Stimulated activated CD8-positive, alpha-beta memory T cell treated with anti-CD3 and anti-CD28 coated beads, Interleukin-4, amount 100 ng/mL, for 24 hours (primary cell): ENCODE data around the gene GLCCI1.
"Not testable (repeated sequence)": the region's sequence is repeated elsewhere in the genome, so short reads cannot be mapped to it uniquely, and the experiment has no call there.

ENCODE experiments used
- DNase-seq: peaks from one replicate; pipeline ENCODE4 v3.0.0-alpha.2; 2020; ENCODE audit warnings: low read depth

The GLCCI1 gene

DNA sequence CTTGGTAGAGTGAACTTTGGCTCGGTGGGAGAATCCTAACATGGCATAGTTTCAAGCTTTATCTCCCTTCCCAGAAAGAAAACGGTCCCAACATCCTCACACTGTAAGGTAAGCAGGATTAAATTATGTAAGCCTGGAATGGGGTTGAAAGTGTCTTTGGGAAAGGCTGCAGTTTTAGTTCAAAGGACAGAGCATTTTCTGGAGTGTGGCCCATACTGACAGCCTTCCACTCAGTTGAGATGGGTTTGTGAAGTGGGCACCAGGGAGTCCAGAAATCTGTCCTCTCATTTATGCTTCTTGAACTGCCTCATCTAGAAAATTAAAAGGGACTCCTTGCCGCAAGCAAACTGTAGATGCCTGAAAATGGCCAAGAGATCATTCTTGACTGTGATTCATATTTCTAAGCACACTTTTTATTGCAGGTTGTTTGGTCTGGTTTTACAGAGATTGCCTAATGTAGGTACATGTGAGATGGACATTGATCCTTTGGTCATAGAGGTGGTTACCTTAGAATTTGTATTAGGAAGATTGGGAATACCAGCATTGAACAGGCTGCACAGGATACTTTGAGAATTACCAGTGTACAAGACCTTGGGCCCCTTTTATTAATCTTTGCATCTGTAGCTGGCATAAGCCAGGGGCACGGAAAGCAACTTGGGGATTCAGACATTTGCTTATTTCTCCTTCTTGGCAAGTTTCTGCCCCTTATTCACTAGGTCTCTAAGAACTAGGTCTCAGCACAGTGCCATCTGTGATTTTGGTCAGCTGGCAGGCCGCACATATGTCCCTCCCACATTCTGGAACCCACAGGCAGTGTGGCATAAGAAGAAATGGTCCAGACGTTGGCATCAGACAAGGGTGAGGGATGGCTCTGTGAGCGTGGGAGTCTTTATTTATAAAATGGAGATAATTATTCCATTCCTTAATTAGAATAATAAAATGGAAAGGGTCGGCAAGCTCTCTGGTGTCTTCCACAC, 125.9 kb downstream of the GLCCI1 start:
- no peak for DNase-seq

DNA sequence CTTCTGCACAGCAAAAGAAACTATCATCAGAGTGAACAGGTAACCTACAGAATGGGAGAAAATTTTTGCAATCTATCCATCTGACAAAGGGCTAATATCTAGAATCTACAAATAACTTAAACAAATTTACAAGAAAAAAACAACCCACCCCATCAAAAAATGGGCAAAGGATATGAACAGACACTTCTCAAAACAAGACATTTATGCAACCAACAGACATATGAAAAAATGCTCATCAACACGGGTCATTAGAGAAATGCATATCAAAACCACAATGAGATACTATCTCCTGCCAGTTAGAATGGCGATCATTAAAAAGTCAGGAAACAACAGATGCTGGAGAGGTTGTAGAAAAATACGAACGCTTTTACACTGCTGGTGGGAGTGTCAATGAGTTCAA, 132.7 kb downstream of the GLCCI1 start:
- DNase-seq = not testable (repeated sequence)

DNA sequence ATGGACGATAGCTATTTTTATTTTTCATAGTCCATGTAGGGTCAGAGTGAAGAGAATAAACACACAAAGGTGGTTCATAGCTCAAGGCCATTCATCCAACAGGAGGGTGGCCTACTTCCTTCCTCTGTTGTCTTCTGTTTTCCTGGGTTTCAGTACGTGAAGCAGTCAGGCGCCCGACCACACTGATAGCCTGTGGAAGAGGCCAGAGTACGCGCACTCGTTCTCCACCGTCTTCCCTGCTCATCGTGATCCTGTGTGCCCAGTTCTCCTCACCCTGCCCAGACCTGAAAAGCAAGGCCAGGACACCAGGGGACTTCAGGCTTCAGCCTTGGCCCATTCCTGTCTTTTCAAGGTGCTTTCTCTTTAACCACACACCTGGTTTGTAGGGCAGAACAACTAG, 134.7 kb downstream of the GLCCI1 start:
- DNase-seq = no peak

DNA sequence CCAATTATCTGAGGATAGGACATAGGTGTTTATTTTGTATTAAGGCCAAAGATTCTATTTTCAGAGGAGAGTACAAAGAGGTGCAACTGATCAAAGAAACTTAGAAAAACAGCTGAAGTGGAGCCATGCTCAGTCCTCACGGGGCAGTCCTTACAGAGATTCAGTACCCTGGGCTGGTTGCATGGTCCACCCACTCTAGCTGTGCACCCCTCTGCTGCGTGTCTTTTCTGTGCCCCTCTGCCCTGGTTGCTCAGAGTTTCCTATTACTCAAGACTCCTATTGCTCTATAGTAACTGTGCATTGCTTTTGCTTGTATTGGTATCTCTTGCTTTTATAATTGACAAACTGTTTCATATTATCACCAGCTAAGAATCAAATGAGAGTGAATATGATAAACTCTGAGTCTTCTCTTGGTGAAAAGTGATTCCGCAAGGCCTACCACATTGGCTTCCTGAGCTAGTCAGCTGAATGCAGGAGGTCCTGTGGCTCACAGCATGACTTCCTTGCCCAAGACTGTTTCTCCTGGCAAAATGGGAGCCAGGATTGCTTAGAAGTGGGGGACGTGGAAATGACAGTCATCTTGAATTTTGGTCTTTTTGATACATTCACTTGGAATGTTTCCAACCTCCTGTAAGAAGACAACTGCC, 137.0 kb downstream of the GLCCI1 start:
- DNase-seq = no peak

DNA sequence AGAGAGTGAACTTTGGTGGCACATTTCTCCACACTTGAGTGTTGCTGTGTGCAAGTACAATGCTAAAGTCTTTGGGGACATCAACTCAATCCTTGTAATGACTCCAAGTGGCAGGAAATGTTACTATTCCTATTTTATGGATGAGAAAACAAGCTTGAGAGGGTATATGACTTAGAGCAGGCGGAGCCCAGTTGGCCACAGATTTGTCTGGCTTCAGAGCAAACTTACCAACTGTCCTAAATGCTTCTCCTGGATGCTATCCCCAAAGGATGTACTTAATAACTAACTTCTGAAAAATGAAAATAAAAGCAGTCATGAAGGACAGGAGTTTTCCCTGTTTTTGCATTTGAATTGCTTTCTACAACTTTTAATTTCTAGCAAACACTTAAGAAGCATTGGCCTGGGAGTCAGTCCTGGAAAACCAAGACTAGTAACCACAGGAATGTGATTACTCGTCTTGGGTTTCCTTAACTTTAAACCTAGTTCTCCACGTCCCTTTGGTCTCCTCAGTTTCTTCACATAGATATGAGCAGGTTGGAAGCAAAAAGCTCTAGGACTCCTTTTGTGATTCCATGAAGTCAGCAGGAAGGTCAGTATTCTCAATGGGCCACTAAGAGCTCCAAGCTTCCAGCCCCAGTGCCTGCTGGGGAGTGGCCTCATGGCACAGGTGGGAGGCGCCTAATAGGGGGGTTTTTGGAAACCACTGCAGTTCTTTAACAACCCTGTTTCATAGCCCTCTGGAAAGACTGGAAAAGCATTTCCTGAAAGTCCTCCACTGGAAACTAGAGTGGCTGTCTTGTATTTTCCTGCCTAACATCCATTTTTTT, 140.8 kb downstream of the GLCCI1 start:
- DNase-seq = no peak

DNA sequence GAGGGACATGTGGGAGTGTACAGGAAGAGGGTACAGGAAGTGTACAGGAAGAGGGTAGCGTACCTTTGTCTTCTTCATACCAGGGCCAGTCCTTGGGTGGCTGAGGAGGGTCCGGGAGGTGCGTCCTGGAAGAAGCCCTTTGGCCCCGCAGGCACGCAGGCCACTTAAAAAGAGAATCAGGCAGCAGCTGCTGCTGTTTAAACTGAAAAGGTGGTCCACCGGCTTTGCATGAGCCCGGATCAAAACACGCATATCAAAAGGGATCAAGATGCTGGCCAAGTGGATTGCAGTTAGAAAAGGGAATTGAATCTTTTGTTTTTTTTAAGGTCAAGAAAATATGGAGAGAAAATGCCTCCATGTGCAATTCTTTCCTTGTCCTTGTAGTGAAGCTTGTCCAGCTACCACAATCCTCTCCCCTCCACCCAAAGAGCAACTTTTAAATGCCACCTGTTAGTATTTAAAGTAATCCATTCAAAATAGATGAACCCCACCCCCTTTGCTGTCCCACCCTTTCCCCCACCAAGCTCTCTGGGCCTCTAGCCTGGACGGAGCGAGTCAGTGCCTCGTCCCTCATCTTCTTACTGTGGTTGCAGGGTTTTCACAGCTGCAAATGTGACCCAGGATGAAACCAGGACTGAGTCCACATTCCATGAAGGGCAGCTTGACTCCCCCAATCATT, 142.8 kb downstream of the GLCCI1 start:
- no peak for DNase-seq

DNA sequence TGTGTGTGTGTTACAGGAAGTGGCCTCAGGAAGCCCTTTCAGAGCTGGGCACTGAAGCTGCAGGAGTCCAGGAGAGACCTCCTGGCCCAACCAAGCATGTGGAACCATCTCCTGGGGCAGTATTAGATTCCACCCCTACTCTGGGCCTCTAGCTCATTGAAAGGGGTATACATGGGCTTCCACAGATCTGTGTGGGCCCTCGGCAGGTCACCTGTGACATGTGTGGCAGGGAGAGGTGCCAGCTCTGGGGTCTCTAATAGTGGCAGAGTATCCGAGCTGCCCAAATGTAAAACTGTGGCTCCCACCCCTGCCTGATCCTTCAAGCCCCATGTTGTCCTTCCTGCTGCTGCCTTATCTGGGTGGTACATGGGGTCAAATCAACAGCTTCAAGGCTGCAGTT, 144.1 kb downstream of the GLCCI1 start:
- DNase-seq = no peak

DNA sequence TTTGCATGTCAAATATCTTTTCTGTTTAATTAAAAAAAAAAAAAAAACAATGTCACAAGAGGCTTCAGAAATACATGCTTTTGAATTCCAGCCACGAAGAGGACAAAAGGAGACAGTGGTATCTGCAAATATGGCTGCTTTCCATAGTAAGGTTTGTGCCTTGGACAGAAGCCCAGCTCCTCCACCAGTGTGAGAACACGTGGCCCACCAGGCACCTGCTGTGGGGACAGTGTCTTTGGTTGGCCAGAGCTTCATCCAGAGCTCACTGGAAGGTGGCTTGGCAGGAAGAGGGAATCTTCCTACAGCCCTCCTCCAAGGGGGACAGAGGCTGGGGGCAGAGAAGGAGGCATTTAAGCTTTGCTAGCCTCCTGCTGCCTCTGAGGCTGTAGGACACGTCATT, 144.6 kb downstream of the GLCCI1 start:
- no peak for DNase-seq

DNA sequence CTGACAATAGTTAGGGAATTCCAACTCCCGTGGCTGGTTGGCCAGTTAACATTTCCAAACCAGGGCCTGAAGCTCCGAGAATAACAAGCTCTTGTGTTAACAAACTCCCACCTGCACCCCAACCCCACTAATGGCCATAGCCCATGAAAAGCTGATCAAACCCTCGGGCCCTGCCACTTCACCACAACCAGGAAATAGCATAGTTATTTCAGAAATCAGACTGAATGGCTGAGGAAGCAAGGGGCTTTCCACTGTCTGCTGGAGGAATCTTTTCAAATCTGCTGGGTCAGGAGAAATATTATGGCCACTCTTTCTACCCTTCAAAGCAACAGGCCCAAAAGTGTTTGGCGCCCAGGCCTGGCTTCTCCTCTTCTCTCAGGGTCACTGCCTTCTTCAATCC, 145.6 kb downstream of the GLCCI1 start:
- DNase-seq = no peak

DNA sequence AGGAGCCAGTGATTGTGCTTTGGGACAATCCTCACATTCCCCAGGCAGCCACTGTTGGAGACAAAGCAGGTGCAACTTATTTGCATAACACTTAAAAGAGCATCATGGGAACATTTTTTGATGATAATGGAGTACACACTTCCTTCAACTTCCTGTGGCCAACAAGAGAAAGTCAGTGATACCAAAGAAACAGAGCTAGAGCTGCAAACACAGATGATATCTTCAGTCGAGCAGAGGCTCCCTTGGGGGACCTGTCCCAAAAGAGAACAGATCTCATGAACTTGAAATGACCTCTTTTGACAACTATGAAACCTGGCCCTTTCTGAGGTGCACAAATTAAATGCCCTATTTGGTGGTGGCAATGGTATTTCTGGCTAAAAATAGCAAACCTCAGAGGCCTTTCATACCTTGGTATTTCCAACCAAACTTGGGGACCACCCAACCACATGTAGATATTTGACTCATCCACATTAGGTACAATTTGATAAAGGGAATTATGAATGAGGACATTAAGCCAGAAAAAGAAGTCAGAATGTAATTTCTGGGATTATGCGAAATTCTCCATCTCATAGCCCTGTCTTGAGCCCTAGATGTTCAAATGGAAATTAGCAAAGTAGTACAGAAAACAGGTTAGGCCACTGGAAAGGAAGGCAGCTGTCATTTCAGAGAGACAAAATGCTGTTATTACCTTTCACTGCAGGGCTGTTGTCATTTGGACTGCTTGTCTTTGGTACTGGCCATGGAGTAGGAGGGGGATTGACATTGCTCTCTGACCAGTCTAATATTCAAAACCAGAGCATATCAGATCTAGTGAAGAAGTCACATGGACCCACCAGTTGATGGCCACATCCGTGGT, 147.2 kb downstream of the GLCCI1 start:
- DNase-seq = no peak

DNA sequence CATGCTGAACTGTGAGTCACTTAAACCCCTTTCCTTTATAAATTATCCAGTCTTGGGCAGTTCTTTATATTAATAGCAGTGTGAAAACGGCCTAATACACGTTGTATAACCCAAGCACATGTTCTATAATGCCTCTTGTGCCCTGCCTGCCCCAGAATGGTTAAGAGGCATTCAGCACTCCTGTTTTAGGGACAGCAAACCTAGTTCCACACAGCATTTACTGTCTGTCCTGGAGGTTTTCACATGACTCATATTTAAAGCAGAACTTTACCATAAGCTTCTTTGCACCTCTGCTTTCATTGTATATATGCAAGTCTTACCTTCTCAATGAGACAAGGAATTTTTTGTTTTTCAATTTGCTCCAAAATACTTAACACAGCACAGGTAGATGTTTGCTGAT, 148.6 kb downstream of the GLCCI1 start:
- DNase-seq = no peak

DNA sequence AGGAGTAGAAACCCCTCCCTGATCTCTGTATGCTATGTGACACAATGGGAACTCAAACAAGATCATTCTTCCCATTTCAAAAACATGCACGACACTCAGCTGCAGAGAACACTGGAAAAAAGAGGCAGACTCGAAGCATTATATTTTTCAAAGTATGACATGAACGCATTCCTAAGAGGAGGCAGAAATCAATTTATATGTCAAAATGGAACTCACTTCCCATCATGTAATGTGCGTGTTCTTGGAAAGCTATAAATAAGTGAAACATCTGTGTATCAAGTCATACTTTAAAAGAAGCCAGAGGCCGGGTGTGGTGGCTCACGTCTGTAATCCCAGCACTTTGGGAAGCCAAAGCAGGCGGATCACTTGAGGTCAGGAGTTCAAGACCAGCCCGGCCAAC, 150.7 kb downstream of the GLCCI1 start:
- no peak for DNase-seq

DNA sequence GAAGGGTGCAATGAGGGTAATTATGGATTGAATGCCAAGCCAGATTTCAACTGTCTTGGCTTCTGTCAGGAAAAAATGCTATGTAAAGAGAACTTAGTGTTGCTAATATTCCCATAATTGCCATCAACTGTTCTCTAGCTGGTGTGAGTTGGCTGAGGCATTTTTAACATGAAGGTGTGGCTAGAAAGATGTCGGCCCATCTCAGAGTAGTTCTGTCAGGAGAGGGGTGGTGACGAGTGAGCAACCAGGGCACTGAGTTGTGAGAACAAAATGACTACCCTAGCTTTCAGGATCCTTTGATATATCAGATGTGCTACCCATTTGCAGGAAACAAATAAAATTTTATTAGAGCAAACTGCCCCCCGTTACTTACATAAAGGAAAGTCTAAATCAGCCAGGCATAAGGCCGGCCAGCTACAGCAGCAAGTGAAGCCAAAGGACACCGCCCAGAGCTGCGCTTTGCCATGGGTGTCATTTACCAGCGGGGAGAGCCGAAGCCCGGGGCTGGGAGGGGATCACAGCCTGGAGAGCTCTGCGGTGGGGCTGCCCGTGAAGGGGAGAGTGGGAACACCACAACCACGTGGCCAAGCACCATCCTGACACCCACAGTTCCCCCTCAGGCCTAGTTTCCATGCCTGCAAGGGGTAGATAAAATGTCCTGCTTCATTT, 151.9 kb downstream of the GLCCI1 start:
- DNase-seq = no peak

DNA sequence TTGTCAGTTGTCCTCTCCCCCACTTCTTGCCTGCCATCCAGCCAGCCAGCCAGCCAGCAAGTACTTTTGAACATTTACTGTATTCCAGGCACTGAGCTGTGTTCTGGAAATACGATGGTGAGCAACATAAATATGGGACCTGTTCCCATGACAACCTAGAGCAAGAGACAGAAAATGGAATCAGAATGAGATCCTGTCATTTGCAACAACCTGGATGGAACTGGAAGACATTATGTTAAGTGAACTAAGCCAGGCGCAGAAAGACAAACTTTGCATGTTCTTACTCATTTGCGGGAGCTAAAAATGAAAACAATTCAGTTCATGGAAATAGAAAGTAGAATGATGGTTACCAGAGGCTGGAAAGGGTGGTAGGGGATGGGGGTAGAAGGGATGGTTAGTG, 152.6 kb downstream of the GLCCI1 start:
- no peak for DNase-seq

DNA sequence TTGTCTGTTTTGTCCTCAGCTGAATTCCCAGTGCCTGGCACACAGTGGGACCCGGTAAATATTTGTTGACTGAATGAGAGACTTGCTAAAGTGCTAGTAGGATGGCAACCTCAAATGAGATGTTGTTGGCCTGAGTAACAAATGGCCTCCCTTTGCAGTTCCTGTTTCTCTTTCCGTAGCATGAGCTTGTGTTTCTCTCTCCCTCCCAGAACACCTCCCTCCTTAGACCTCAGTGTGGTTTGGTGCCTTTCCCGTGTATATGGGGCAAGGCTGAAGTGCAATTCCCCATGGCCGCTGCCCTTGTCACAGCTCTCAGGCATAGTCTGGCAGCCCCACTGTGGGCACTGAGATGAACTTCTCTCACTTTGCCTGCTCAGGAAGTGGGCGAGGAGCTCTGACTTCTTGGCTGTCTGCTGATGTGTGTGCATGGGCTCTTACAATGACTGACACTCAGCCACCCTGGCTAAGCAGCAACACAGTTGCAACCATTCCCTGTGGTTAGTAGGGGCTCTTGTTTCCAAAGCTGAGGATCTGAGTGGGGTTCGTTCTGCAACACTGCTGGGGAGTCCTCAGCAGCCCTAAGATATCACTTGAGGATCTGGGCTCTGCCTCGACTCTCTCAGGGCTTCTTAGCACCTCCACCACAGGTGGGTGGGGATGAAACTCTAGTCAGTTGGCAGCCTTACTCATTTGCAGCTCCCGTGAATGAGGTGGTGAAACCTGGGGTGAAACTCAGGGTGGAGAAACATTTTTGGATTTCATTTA, 157.3 kb downstream of the GLCCI1 start:
- DNase-seq = peak; percentile 67

DNA sequence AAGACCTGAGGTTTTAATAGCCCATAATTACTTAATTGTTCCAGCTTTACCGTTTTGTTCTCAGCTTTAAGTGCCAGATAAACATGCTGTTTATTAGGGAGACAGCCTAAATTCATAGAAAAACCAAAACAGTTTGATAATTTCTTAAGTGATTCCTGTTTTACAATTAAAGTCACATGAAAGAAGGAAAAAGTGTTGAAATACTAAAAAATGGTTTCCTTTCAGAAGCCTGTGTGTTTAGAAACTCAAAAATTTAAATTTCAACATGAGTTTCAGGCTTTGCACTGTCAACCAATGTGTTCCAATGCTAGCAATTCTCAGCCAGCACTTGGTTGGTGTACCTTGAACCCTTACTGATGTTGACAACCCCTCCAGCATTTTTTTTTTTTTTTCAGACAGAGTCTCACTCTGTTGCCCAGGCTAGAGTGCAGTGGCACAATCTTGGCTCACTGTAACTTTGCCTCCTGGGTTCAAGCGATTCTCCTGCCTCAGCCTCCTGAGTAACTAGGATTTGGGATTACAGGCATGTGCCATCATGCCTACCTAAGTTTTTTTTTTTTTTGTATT, 158.1 kb downstream of the GLCCI1 start:
- DNase-seq = no peak

DNA sequence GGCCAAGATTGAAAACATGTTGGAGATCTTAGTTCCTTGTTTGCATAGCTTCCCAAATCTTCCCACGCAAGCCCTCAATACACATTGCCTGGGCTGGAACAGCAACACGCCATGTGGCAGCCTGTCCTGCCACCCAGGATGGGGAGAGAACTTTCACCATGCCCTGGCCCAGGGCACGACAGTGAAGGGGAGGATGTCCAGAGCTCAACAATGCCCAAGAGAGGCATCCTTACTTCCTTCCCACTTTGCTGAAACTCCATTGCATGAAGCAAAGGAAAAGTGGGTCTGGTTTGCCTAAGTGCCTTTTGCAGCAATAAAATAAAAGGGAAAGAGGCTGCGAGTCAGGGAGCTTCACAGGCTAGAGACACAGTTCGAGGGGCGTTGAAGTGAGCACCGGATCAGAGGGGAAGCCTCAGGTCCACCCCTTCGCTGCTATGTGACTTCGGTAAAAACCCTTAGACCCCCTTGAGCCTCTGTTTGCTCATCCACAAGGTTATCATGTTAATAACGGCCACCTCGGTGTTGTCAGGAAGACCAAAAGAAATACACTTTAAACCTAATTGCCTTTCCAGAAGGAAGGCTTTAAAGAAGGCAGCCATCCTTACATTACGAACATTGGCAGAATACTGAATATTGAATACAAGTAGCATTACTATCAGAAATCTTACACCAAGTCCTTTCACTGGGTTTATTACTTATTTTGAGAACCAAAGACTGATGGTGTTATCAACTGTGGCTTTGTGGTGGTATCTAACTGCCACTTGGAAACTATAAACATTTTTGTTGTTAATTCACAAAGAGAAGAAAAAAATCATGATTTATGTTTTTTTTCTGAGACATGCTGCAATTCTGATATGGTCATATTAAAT, 160.1 kb downstream of the GLCCI1 start:
- no peak for DNase-seq

DNA sequence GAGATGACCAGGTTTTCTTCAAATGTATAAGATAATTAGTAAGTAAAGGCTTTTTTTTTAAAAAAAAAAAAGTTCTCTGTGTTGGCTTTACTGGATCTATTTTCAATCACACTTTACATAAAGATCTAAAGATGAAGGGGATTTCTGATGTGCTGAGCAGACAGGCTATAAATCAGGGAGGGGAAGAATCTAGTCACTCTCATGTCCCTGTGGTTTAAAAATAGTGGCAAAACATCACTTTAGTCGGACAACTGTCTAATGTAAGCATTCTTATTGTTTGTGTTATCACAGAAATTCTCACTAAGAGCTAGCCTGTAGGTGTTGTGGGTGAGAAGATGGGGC, 160.7 kb downstream of the GLCCI1 start:
- no peak for DNase-seq

DNA sequence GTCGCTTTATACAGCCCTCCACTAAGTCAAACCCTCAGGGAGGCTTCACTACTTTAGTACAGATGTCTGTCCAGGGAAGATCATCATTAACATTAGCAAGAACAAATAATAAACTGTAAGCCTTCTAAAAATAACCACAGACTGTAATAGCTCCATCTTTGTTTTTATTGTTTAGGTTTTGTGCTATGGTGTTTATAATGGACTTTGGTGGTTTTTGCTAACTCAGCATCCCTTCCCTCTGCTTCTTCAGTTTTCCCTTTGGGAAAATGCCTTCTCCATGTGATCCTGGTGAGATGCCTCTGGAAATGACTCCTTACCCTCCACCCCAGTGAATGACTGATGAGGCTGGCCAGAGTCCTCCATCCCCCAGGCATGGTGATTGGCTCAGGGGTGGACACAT, 162.1 kb downstream of the GLCCI1 start:
- no peak for DNase-seq
